ENCODE data around the gene PPP1R12C. TPM values are rescaled to one million over a fixed set of nuclear protein-coding genes. Genes with fewer than 3 reads are reported as not detected.

Gene PPP1R12C
- total RNA-seq, 1 experiment from 2014 or later = 158 TPM

- ChIA-PET CTCF (interaction anchor here (0.6 to 0.8 kb wide), 5 partner anchors 14 to 253 kb away, joined by 3 to 6 read pairs (median 3); partner anchors contain the start of genes PTPRH and TNNT1), POLR2A (no interaction called here)
- ATAC-seq (no peak), DNase-seq (ENCODE audit: low read depth, low spot score) (no peak)
- Histone ChIP-seq H3K27me3 (ENCODE audit: control insufficient read depth, insufficient read depth, low read length) (no peaks in the 10 kb centered on the region), H3K4me1 (ENCODE audit: control insufficient read depth, insufficient read depth, low read length) (peaks cover 3% of the 10 kb centered on the region; the same call in 1 of the 2 replicates), H3K27ac (ENCODE audit: low read length) (no peak overlapping the region), H3K4me3 (ENCODE audit: low read depth in 2 of 2, low read length in 2 of 2) (no peak overlapping the region), H3K36me3 (ENCODE audit: control insufficient read depth, insufficient read depth, low read length) (no peaks in the 10 kb centered on the region), H3K9me3 (ENCODE audit: control insufficient read depth, insufficient read depth, low read depth, low read length) (no peaks in the 10 kb centered on the region)
- in situ Hi-C loops (cut with HindIII; ENCODE audit: low pct_unique_long_range_greater_than_20kb, low sequenced_read_pairs) (no loop called here), intact Hi-C loops (cut with micrococcal nuclease; ENCODE audit: unreplicated experiment) (no loop called here)
- TF ChIP-seq POLR2AphosphoS5 (IDR thresholded peaks at IDR 0.05; ENCODE audit: low read depth, low read length) (no peak), TCF7L2 (IDR thresholded peaks at IDR 0.05; ENCODE audit: low read depth, low read length) (no peak), SIN3A (IDR thresholded peaks at IDR 0.05; ENCODE audit: borderline replicate concordance, insufficient read depth, low read depth, low read length) (no peak), CTCF (IDR thresholded peaks at IDR 0.05) (no peak)
- TF ChIP-seq, protein P1, sequence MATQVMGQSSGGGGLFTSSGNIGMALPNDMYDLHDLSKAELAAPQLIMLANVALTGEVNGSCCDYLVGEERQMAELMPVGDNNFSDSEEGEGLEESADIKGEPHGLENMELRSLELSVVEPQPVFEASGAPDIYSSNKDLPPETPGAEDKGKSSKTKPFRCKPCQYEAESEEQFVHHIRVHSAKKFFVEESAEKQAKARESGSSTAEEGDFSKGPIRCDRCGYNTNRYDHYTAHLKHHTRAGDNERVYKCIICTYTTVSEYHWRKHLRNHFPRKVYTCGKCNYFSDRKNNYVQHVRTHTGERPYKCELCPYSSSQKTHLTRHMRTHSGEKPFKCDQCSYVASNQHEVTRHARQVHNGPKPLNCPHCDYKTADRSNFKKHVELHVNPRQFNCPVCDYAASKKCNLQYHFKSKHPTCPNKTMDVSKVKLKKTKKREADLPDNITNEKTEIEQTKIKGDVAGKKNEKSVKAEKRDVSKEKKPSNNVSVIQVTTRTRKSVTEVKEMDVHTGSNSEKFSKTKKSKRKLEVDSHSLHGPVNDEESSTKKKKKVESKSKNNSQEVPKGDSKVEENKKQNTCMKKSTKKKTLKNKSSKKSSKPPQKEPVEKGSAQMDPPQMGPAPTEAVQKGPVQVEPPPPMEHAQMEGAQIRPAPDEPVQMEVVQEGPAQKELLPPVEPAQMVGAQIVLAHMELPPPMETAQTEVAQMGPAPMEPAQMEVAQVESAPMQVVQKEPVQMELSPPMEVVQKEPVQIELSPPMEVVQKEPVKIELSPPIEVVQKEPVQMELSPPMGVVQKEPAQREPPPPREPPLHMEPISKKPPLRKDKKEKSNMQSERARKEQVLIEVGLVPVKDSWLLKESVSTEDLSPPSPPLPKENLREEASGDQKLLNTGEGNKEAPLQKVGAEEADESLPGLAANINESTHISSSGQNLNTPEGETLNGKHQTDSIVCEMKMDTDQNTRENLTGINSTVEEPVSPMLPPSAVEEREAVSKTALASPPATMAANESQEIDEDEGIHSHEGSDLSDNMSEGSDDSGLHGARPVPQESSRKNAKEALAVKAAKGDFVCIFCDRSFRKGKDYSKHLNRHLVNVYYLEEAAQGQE (IDR thresholded peaks at IDR 0.05; ENCODE audit: insufficient read depth in 1 of 2, low read depth in 2 of 2, low read length in 1 of 2) = no peak
- BruUV-seq (replicated peaks) = no TSS peak
Measured at GRCh38 chr19:55134736-55135135, 17.3 kb upstream of the PPP1R12C start.

GRCh38 chr19:55133639-55134444 lies 16.4 kb upstream of the PPP1R12C start:
- Histone ChIP-seq H3K9me3 (ENCODE audit: control insufficient read depth, insufficient read depth, low read depth, low read length) (no peaks in the 10 kb centered on the region), H3K27me3 (ENCODE audit: control insufficient read depth, insufficient read depth, low read length) (no peaks in the 10 kb centered on the region), H3K36me3 (ENCODE audit: control insufficient read depth, insufficient read depth, low read length) (no peaks in the 10 kb centered on the region), H3K4me1 (ENCODE audit: control insufficient read depth, insufficient read depth, low read length) (peaks cover 3% of the 10 kb centered on the region; the same call in 1 of the 2 replicates), H3K4me3 (ENCODE audit: low read depth in 2 of 2, low read length in 2 of 2) (no peak overlapping the region), H3K27ac (ENCODE audit: low read length) (no peak overlapping the region)
- ChIA-PET POLR2A (no interaction called here), CTCF (no interaction called here)
- DNase-seq (ENCODE audit: low read depth, low spot score) = no peak
- BruUV-seq (replicated peaks) = no TSS peak
- intact Hi-C loops (cut with micrococcal nuclease; ENCODE audit: unreplicated experiment) = no loop called here
- in situ Hi-C loops (cut with HindIII; ENCODE audit: low pct_unique_long_range_greater_than_20kb, low sequenced_read_pairs) = no loop called here
- ATAC-seq = no peak
- TF ChIP-seq TCF7L2 (IDR thresholded peaks at IDR 0.05; ENCODE audit: low read depth, low read length) = no peak
- no peak for TF ChIP-seq CTCF (IDR thresholded peaks at IDR 0.05)
- no peak for TF ChIP-seq SIN3A (IDR thresholded peaks at IDR 0.05; ENCODE audit: borderline replicate concordance, insufficient read depth, low read depth, low read length)
- TF ChIP-seq, protein P1 (IDR thresholded peaks at IDR 0.05; ENCODE audit: insufficient read depth in 1 of 2, low read depth in 2 of 2, low read length in 1 of 2) = no peak
- no peak for TF ChIP-seq POLR2AphosphoS5 (IDR thresholded peaks at IDR 0.05; ENCODE audit: low read depth, low read length)
